Mucosa of descending colon (tissue), 3 donors: ENCODE measurements around the gene TNPO3. TPM values are rescaled to one million over a fixed set of nuclear protein-coding genes. Genes with fewer than 3 reads are reported as not detected.
A peak's percentile ranks its signal among the peaks of the same experiment; 100 is the strongest.

Experiments
- ATAC-seq: fragments of 200-7000 bp; cut with Tn5 transposase; one replicate; pipeline ENCODE4 v1.9.1; 2020; ENCODE audit warnings: mild to moderate bottlenecking, moderate library complexity
- DNase-seq, 3 donors: peaks; one replicate each; pipeline ENCODE4 v3.0.0-alpha.2; 2020
- H3K36me3 ChIP-seq: fragments of 200-600 bp; one replicate; pipeline ENCODE4 v1.8.0; 2021; ENCODE audit warnings: low read depth, mild to moderate bottlenecking
- H3K4me1 ChIP-seq: fragments of 200-600 bp; one replicate; pipeline ENCODE4 v1.8.0; 2021; ENCODE audit warnings: low read depth, mild to moderate bottlenecking
- H3K4me3 ChIP-seq: fragments of 200-600 bp; one replicate; pipeline ENCODE4 v1.8.0; 2021; ENCODE audit warnings: mild to moderate bottlenecking
- H3K9me3 ChIP-seq: fragments of 200-600 bp; one replicate; pipeline ENCODE4 v1.8.0; 2021; ENCODE audit warnings: mild to moderate bottlenecking
- intact Hi-C, 2 donors: fragments of 100-400 bp; cut with DNase I in 1 of 2; cut with micrococcal nuclease in 1 of 2; formaldehyde crosslinking; loops; one replicate each; pipeline versions ENCODE4 v1.11.0 to v1.11.1; 2022; cut with DNase I, micrococcal nuclease
- total RNA-seq, 3 donors: library from RNA; stranded (reverse); fragmentation: NEBNext Ultra II Directional in 2 of 3; extraction: Animal tissue kit (Norgen Biotek cat#: 25700) in 2 of 3; gene quantifications; one replicate each; pipeline versions ENCODE4 v1.2.1 to v1.2.4, GENCODE V29; 2021 to 2023
- TF ChIP-seq, protein P1 (sequence below): fragments of 200-600 bp; IDR thresholded peaks from one replicate; pipeline ENCODE4 v1.8.0; 2022; ENCODE audit warnings: antibody characterized with exemption, mild to moderate bottlenecking
- donor health status: DM: no; HTN: no; CAD: no; lungs with moderate emphysema.
- donor health status: DM: no; HTN: no; CAD: no.
- donor health status: DM: no; HTN: yes; CAD: no.

Gene TNPO3
- total RNA-seq, 3 donors from 2014 or later, result 36.0 to 43.6 (median 38.7) TPM

DNA sequence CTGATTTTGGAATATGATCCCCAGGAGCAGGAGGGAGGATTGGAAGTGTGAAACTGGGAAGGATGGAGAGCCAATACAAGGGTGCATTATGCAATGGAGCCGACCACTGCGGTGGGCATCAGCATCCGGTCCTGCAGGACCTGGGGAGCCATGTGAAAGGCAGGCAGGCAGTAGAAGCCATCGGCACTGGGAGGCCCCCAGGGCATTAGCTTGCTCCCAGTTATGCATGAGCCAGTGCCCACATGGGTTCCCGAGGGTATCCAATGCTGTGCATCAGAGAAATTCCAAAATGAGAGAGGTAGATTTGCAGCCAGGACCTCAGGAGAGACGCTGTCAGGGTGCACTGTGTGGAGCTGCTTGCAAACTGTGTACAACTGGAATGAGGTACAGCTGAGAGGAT, 135.7 kb downstream of the TNPO3 start:
- Histone ChIP-seq H3K9me3 (no peaks in the 10 kb centered on the region), H3K36me3 (no peaks in the 10 kb centered on the region), H3K4me3 (no peak overlapping the region), H3K4me1 (peaks cover 3% of the 10 kb centered on the region)
- TF ChIP-seq, protein P1, sequence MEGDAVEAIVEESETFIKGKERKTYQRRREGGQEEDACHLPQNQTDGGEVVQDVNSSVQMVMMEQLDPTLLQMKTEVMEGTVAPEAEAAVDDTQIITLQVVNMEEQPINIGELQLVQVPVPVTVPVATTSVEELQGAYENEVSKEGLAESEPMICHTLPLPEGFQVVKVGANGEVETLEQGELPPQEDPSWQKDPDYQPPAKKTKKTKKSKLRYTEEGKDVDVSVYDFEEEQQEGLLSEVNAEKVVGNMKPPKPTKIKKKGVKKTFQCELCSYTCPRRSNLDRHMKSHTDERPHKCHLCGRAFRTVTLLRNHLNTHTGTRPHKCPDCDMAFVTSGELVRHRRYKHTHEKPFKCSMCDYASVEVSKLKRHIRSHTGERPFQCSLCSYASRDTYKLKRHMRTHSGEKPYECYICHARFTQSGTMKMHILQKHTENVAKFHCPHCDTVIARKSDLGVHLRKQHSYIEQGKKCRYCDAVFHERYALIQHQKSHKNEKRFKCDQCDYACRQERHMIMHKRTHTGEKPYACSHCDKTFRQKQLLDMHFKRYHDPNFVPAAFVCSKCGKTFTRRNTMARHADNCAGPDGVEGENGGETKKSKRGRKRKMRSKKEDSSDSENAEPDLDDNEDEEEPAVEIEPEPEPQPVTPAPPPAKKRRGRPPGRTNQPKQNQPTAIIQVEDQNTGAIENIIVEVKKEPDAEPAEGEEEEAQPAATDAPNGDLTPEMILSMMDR, result no peak
- intact Hi-C loops, result no loop called here
- ATAC-seq (no peak), DNase-seq (no peak)

DNA sequence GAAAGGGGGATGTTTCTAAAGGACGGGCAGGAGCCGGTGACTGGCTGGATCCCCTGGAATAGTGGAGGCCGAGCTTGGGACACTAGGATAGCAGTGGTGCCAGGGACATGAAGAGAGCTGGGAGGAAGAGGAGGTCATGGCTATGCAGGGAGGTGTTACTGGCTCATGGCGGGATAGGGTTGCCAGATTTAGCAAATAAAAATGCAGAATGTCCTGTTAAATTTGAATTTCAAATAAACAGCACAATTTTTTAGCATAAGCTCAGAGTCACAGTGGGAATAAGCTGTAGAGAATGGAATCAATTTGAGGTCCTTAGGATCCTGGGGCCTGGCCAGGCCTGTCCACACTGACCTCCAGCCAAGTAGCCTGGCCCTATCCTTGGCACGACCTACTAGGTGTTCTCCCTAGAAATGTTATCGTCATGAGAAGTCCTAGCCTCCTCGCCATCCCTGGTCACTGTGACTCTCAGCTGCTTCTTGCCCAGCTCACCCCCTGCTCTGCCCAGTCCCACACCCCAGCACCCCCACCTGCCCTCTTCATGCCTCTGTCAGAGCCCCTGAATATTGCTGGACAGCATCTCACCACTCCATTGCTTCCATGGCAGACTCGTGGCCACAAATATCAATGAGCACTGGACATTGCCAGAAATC, 136.8 kb downstream of the TNPO3 start:
- DNase-seq, result no peak
- TF ChIP-seq, protein P1, result no peak

DNA sequence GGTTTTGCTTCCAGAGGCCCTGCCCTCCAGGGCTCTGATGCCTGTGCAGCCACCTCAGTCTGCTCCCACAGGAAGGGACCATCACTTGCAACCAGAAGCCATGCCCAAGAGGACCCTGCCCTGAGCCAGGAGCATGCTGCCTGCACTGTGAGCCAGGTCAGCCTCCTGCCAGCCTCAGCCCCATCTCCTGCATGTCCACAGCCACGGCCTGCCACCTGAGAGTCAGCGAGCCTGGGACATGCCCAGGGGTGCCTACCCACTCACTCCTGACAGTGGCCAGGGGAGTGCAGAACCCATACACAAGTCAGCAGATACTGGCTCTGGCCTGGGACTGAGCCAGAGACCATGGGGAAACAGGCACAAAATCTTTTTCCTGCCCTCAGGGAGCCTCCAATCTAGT, 137.8 kb downstream of the TNPO3 start:
- Histone ChIP-seq H3K4me1 (peaks cover 3% of the 10 kb centered on the region), H3K36me3 (no peaks in the 10 kb centered on the region), H3K4me3 (no peak overlapping the region), H3K9me3 (no peaks in the 10 kb centered on the region)
- DNase-seq (peak in 1 of 3 donors; percentile 19), ATAC-seq (no peak)
- TF ChIP-seq, protein P1, result no peak
- intact Hi-C loops, result no loop called here

More for the DNA sequence above, 136.8 kb downstream of the TNPO3 start:
- Histone ChIP-seq H3K9me3 (no peaks in the 10 kb centered on the region), H3K4me3 (no peak overlapping the region), H3K4me1 (peaks cover 3% of the 10 kb centered on the region), H3K36me3 (no peaks in the 10 kb centered on the region)
- no peak for ATAC-seq
- intact Hi-C loops, result no loop called here

GRCh38 chr7:128916643-128916915, 138.3 kb downstream of the TNPO3 start:
- no peak for ATAC-seq
- no peak for DNase-seq
- intact Hi-C loops, result no loop called here
- TF ChIP-seq, protein P1, result no peak
- H3K4me1 ChIP-seq, result peaks cover 3% of the 10 kb centered on the region
- no peak overlapping the region for H3K4me3 ChIP-seq
- H3K36me3 ChIP-seq, result no peaks in the 10 kb centered on the region
- no peaks in the 10 kb centered on the region for H3K9me3 ChIP-seq

GRCh38 chr7:128915841-128916642, 138.9 kb downstream of the TNPO3 start:
- Histone ChIP-seq H3K4me1 (peaks cover 8% of the 10 kb centered on the region), H3K4me3 (no peak overlapping the region), H3K9me3 (no peaks in the 10 kb centered on the region), H3K36me3 (no peaks in the 10 kb centered on the region)
- intact Hi-C loops, result no loop called here
- ATAC-seq (no peak), DNase-seq (no peak)
- TF ChIP-seq, protein P1, result no peak
